Mucosa of descending colon (tissue), 3 donors: ENCODE data around the gene SRRM1. TPM values are rescaled to one million over a fixed set of nuclear protein-coding genes. Genes with fewer than 3 reads are reported as not detected.
"Not testable (repeated sequence)": the region's sequence is repeated elsewhere in the genome, so short reads cannot be mapped to it uniquely, and the experiment has no call there.

ENCODE experiments used
- ATAC-seq: fragments of 200-7000 bp; cut with Tn5 transposase; one replicate; pipeline ENCODE4 v1.9.1; 2020; ENCODE audit warnings: mild to moderate bottlenecking, moderate library complexity
- DNase-seq, 3 donors: peaks; one replicate each; pipeline ENCODE4 v3.0.0-alpha.2; 2020
- H3K36me3 ChIP-seq: fragments of 200-600 bp; one replicate; pipeline ENCODE4 v1.8.0; 2021; ENCODE audit warnings: low read depth, mild to moderate bottlenecking
- H3K4me1 ChIP-seq: fragments of 200-600 bp; one replicate; pipeline ENCODE4 v1.8.0; 2021; ENCODE audit warnings: low read depth, mild to moderate bottlenecking
- H3K4me3 ChIP-seq: fragments of 200-600 bp; one replicate; pipeline ENCODE4 v1.8.0; 2021; ENCODE audit warnings: mild to moderate bottlenecking
- H3K9me3 ChIP-seq: fragments of 200-600 bp; one replicate; pipeline ENCODE4 v1.8.0; 2021; ENCODE audit warnings: mild to moderate bottlenecking
- intact Hi-C, 2 donors: fragments of 100-400 bp; cut with DNase I in 1 of 2; cut with micrococcal nuclease in 1 of 2; formaldehyde crosslinking; loops; one replicate each; pipeline versions ENCODE4 v1.11.0 to v1.11.1; 2022; cut with DNase I, micrococcal nuclease
- total RNA-seq, 3 donors: library from RNA; stranded (reverse); fragmentation: NEBNext Ultra II Directional in 2 of 3; extraction: Animal tissue kit (Norgen Biotek cat#: 25700) in 2 of 3; gene quantifications; one replicate each; pipeline versions ENCODE4 v1.2.1 to v1.2.4, GENCODE V29; 2021 to 2023
- TF ChIP-seq, protein P1 (sequence below): fragments of 200-600 bp; IDR thresholded peaks from one replicate; pipeline ENCODE4 v1.8.0; 2022; ENCODE audit warnings: antibody characterized with exemption, mild to moderate bottlenecking
- donor health status: DM: no; HTN: no; CAD: no; lungs with moderate emphysema.
- donor health status: DM: no; HTN: no; CAD: no.
- donor health status: DM: no; HTN: yes; CAD: no.

SRRM1 gene
- total RNA-seq, 3 donors from 2014 or later, result 117 to 131 (median 120) TPM

DNA sequence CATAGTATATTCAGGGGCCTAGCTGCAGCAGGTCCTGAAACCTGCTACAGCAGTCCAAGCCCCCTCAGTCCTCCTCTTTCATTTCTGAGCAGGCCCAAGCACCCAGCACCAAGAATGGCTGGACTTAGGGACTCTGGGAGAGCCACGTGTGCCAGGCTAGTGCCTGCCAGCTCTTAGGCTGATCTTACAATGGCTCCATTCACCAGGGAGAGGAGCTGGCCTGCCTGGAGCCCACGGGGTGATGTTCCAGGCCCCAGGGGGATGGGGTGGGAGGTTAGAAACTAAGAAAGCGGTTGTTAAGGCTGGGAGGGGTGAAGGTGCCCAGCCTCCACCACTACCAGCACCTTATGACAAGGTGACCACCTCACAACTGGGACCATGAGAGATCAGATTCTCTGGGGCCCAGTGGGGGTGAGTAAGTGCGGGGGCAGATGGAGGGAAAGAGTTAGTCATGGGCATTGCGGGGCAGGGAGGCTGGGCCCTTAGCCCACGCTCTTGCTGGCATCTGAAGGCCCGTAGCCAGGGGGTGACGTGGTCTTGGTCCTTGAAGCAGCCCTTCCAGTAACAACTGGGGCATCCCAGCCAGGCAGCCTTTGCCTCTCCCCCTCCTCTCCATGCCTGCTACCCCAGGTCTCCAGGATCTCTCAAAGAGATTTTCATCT, 71.9 kb downstream of the SRRM1 start:
- H3K9me3 ChIP-seq, result no peaks in the 10 kb centered on the region
- no peak for DNase-seq
- no peaks in the 10 kb centered on the region for H3K36me3 ChIP-seq
- TF ChIP-seq, protein P1, sequence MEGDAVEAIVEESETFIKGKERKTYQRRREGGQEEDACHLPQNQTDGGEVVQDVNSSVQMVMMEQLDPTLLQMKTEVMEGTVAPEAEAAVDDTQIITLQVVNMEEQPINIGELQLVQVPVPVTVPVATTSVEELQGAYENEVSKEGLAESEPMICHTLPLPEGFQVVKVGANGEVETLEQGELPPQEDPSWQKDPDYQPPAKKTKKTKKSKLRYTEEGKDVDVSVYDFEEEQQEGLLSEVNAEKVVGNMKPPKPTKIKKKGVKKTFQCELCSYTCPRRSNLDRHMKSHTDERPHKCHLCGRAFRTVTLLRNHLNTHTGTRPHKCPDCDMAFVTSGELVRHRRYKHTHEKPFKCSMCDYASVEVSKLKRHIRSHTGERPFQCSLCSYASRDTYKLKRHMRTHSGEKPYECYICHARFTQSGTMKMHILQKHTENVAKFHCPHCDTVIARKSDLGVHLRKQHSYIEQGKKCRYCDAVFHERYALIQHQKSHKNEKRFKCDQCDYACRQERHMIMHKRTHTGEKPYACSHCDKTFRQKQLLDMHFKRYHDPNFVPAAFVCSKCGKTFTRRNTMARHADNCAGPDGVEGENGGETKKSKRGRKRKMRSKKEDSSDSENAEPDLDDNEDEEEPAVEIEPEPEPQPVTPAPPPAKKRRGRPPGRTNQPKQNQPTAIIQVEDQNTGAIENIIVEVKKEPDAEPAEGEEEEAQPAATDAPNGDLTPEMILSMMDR, result no peak
- ATAC-seq, result no peak
- intact Hi-C loops, result no loop called here
- no peak overlapping the region for H3K4me3 ChIP-seq
- H3K4me1 ChIP-seq, result peaks cover 5% of the 10 kb centered on the region

- intact Hi-C loops, result no loop called here
- ATAC-seq, result no peak
These were observed 72.6 kb downstream of the SRRM1 start for GRCh38 chr1:24715658-24716057.

GRCh38 chr1:24717887-24718650, 75.0 kb downstream of the SRRM1 start:
- TF ChIP-seq, protein P1, result no peak
- no peaks in the 10 kb centered on the region for H3K36me3 ChIP-seq
- H3K4me3 ChIP-seq, result no peak overlapping the region
- intact Hi-C loops, result no loop called here
- DNase-seq (no peak), ATAC-seq (no peak)
- peaks cover 5% of the 10 kb centered on the region for H3K4me1 ChIP-seq
- no peaks in the 10 kb centered on the region for H3K9me3 ChIP-seq

More at GRCh38 chr1:24715658-24716057, 72.6 kb downstream of the SRRM1 start:
- no peaks in the 10 kb centered on the region for H3K9me3 ChIP-seq
- H3K4me1 ChIP-seq, result peaks cover 5% of the 10 kb centered on the region
- no peaks in the 10 kb centered on the region for H3K36me3 ChIP-seq
- H3K4me3 ChIP-seq, result no peak overlapping the region
- no peak for DNase-seq
- TF ChIP-seq, protein P1, result no peak

GRCh38 chr1:24720152-24720551, 77.0 kb downstream of the SRRM1 start:
- DNase-seq, result peak; percentile 35 to 71 (median 48)
- TF ChIP-seq, protein P1, result no peak
- peak; percentile 52 for ATAC-seq
- Histone ChIP-seq H3K4me1 (peaks cover 7% of the 10 kb centered on the region), H3K36me3 (no peaks in the 10 kb centered on the region), H3K4me3 (no peak overlapping the region), H3K9me3 (no peaks in the 10 kb centered on the region)
- intact Hi-C loops, result no loop called here

DNA sequence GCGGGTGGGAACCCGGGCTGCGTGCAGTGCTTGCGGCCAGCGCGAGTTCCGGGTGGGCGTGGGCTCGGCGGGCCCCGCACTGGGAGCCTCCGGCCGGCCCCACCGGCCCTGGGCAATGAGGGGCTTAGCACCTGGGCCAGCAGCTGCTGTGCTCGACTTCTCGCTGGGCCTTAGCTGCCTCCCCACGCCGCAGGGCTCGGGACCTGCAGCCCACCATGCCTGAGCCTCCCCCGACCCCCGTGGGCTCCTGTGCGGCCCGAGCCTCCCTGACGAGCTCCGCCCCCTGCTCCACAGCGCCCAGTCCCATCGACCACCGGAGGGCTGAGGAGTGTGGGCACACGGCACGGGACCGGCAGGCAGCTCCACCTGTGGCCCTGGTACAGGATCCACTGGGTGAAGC, 78.4 kb downstream of the SRRM1 start:
- TF ChIP-seq, protein P1, result no peak
- Histone ChIP-seq H3K4me3 (no peak overlapping the region), H3K9me3 (no peaks in the 10 kb centered on the region), H3K4me1 (peaks cover 8% of the 10 kb centered on the region), H3K36me3 (no peaks in the 10 kb centered on the region)
- no peak for DNase-seq
- intact Hi-C loops, result no loop called here
- no peak for ATAC-seq

- intact Hi-C loops, ATAC-seq, H3K4me3 ChIP-seq, H3K36me3 ChIP-seq, DNase-seq, H3K9me3 ChIP-seq, H3K4me1 ChIP-seq: not testable (repeated sequence)
These were observed 79.3 kb downstream of the SRRM1 start for GRCh38 chr1:24722073-24723035.
